Measurements from ENCODE around the gene MAGOHB.
A peak's percentile ranks its signal among the peaks of the same experiment; 100 is the strongest.
"Not testable (repeated sequence)": the region's sequence is repeated elsewhere in the genome, so short reads cannot be mapped to it uniquely, and the experiment has no call there.

MAGOHB gene

GRCh38 chr12:10613349-10614055, at the start of gene MAGOHB:
Gene MAGOHB (minus strand): TSS chr12:10613609. CDS start chr12:10613532, 77 bp downstream.
- peak; percentile 93 to 94 for DNase-seq (ENCODE audit: low read depth in 2 of 2)

- DNase-seq (ENCODE audit: low read depth in 2 of 2): no peak
Observed at GRCh38 chr12:10661338-10661737, 47.9 kb upstream of the MAGOHB start.

- DNase-seq (ENCODE audit: low read depth in 2 of 2): no peak
Observed at GRCh38 chr12:10654003-10654402, 40.6 kb upstream of the MAGOHB start.

DNA sequence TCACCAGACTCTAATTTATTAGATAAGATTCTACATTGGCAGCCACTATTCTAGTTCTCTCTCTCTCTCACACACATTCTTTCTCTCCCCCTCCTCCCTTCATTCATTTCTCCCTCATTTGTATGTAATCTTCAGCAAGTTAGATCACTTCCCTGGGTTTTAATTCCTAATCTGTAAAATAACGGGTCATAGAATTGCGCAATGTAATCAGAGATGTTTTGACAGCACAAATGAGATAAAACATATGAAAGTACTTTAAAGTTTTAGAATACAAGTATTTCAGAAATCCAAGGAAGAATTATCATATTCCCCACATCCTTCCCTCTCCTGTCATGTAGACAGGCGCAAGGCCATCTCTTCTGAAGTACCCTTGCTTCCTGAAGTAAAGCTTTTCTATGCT, 38.8 kb upstream of the MAGOHB start:
- no peak for DNase-seq (ENCODE audit: low read depth in 2 of 2)

- DNase-seq (ENCODE audit: low read depth in 2 of 2): not testable (repeated sequence)
Observed at GRCh38 chr12:10646576-10646975, 33.2 kb upstream of the MAGOHB start.

- no peak for DNase-seq (ENCODE audit: low read depth in 2 of 2)
Observed at GRCh38 chr12:10645910-10646309, 32.5 kb upstream of the MAGOHB start.

GRCh38 chr12:10641735-10642500, 28.5 kb upstream of the MAGOHB start:
- DNase-seq (ENCODE audit: low read depth in 2 of 2): no peak

DNA sequence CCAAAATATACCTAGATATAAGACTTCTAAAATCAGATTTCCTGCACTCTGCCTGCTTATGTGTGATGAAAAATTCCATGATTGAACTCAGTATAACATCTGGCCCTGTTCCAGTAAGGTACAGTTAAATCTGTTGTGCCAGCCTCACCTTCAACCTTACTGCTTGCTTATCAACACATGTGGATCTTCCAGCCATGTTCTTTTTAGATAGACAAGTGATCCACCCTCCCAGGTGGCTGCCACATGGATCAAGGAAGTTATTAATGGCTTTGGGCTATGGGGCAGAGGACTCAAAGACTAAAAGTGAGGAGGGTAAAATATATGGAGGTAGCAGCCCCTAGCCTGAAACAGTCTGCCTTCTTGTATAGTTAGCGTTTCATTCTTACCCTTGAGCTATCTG, 25.3 kb upstream of the MAGOHB start:
- DNase-seq (ENCODE audit: low read depth in 2 of 2): no peak

DNA sequence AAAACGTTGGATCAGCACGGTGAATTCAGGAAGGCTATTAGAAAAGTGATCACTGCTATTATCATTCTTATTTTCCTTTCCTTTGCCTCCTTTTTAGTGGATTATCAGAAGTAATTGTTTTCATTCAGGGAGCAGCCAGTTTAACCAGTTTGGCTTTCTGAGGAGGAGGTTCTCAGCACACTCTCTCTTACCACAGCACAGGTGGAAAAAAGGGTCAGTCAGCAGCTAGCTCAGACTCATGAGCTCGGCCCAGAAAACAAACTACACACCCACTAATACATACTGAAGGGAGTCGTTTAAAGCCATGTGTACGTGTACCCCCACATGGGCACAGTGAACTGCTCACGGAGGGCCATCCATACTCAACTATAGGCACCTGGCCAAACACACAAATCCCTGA, 23.2 kb upstream of the MAGOHB start:
- DNase-seq (ENCODE audit: low read depth in 2 of 2): no peak

- DNase-seq (ENCODE audit: low read depth in 2 of 2): no peak
Observed at GRCh38 chr12:10636124-10636523, 22.7 kb upstream of the MAGOHB start.

DNA sequence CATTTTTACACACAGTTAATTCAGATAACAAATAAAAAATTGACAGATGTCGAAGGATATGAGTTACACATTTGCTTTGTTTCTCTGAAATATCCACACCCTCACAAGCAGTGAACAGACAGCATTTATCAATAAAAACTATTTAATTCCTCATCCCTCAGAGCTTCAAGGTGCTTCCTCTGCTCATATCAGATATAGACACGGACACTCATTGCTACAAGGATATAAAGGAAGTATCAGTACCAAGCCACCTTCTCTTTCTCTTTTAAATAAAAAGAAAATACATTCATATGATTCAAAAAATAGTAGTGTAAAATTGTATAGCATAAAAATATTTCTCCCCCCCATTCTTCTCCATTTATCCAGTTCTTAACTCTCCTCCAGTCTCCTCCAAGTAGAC, 21.9 kb upstream of the MAGOHB start:
- no peak for DNase-seq (ENCODE audit: low read depth in 2 of 2)

GRCh38 chr12:10634427-10634826, 21.0 kb upstream of the MAGOHB start:
- peak in 1 of 2 experiments; percentile 44 for DNase-seq (ENCODE audit: low read depth in 2 of 2)

GRCh38 chr12:10633541-10633940, 20.1 kb upstream of the MAGOHB start:
- DNase-seq (ENCODE audit: low read depth in 2 of 2): no peak

- DNase-seq (ENCODE audit: low read depth in 2 of 2): peak in 1 of 2 experiments; percentile 17
Observed at GRCh38 chr12:10632226-10632625, 18.8 kb upstream of the MAGOHB start.

GRCh38 chr12:10624605-10625004, 11.2 kb upstream of the MAGOHB start:
- DNase-seq (ENCODE audit: low read depth in 2 of 2): no peak

- DNase-seq (ENCODE audit: low read depth in 2 of 2): no peak
Observed at GRCh38 chr12:10623131-10623530, 9.7 kb upstream of the MAGOHB start.

DNA sequence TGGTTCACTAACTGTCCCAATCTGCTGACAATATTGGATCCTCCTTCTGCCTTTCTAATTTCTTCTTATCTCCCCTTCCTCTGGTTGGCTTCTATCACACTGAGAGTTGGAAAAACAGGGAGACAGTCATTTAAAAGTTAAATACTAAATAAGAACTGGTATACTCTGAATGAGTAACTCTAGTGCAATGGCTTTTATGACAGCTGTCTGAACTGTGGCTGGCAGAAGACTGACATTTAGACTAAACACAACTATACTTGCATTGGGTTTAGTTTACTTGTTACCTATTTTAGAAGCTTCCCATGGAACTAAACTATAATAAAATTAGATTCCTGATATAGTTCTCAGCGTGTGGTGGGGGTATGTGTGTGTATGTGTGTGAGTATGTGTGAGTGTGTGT, 7.9 kb upstream of the MAGOHB start:
- DNase-seq (ENCODE audit: low read depth in 2 of 2): no peak

- no peak for DNase-seq (ENCODE audit: low read depth in 2 of 2)
Observed at GRCh38 chr12:10620078-10620779, 6.8 kb upstream of the MAGOHB start.

DNA sequence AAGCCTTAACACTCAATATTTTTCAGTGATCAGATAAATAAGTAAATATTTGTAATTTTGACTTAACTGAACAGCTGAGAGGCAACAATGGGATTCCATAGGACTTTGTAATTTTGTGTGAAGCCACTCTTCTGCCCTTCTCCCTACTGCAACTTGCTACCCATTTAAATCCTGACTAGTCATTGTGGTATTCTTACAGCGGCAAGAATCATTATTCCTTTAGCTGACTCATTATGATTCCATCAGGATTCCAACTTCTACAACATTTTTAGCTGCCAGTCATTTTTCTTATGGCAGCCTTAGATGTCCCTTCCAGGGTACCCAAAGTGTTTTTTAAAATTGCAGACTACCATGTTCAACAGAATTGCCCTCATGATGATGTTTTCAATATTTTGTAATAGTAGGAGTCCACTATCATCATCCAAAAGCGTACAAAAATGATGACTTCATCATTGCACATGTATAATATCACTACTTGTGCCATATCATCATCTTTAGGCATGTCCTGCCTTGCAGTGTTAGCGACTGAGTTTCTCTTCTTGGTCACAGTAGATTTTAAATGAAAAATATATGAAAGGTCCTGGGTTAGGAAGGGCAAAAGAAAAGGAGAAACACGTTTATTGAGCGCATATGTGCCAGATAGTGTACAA, 5.1 kb upstream of the MAGOHB start:
- DNase-seq (ENCODE audit: low read depth in 2 of 2): peak; percentile 47 to 50

DNA sequence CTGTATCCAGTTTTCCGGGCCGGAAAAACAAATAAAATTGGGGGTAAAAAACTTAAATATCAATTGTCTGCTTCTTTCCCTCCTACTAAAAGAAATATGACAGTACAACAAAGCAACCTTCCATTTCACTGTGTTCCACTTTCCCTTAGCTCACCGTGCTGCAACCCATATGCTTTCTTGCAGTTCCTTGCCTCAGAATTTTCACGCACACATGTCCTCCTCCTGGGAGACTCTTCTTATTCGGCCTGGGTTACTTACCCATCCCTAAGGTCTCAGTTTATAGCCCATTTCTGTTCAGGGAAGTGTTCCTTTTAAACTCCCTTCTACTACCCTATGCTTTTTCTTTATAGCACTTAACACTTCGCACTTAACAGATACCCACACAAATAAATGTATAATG, 4.5 kb upstream of the MAGOHB start:
- DNase-seq (ENCODE audit: low read depth in 2 of 2): no peak

DNA sequence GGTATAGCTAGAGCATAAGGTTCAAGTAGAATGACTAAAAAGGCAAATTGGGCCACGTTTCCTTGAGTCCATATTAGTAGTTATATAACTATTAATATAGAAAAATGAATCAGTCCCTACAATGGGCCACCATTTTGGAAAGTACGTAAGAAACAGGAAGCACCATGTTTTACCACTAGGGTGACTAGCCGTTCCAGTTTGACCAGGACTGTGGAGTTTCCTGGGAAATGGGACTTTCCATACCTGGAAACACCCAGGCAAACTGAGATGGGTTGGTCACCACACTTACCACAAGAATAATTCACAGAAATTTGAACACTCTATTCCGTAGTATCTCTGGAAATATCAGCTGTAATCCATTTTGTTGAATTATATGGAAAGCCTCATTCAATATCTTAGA, 2.1 kb upstream of the MAGOHB start:
- no peak for DNase-seq (ENCODE audit: low read depth in 2 of 2)

- no peak for DNase-seq (ENCODE audit: low read depth in 2 of 2)
Observed at GRCh38 chr12:10614056-10614370, 604 bp upstream of the MAGOHB start.

Measured in fibroblast of skin of left biceps (primary cell).